ENCODE measurements around the gene ENDOV. TPM values are rescaled to one million over a fixed set of nuclear protein-coding genes. Genes with fewer than 3 reads are reported as not detected.

The ENDOV gene
- total RNA-seq, 2 donors from 2014 or later, result 27.3 to 46.7 TPM

DNA sequence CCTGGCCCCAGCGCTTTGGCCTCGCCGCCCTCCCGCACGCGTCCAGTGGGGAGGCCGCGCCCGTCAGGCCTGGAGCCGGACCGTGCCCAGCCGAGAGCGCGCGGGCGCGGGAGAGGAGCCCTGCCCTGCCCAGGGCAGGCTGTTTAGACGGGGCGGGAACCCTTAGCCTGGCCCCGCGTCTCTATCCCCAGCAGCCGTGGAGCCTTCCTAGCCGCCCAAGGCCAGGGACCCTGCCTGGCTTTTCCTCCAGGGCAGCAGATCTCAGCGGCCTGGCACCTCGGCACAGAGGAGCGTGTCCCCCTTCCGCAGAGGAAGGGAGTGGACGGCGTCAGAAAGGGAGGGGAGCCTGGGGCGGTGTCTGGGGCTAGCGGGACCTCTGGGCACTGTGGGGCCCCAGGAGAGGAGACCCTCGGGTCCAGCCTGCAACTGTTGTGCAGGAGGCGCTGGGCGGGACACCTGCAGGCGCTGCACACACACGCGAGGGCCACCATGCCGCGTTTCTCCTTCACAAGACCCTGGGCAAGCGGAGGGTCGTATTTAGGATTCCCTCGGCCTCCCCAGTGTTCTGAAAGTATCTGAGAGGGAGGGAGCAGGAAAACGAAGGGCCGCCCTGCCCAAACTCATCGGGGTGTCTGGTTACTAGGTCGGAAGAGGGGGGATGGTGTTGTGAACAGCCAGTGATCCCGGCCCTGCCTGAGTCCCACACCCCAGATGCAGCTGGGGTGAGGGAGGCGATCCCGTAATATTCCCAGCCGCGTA, 63.7 kb downstream of the ENDOV start:
- Histone ChIP-seq H3K4me1 (ENCODE audit: control insufficient read depth in 1 of 2, low read depth in 2 of 2) (peaks cover 43 to 49% of the 10 kb centered on the region in 2 donors), H3K27me3 (replicated peaks; ENCODE audit: insufficient read depth) (peaks cover 56% of the 10 kb centered on the region), H3K36me3 (no peaks in the 10 kb centered on the region), H3K9me3 (no peaks in the 10 kb centered on the region), H3K4me3 (peak overlapping the region; percentile 61), H3K27ac (no peak overlapping the region)
- ATAC-seq (ENCODE audit: insufficient number of reproducible peaks, low FRiP score, low read depth) (no peak), DNase-seq (ENCODE audit: low spot score) (no peak)
- TF ChIP-seq, protein P1, sequence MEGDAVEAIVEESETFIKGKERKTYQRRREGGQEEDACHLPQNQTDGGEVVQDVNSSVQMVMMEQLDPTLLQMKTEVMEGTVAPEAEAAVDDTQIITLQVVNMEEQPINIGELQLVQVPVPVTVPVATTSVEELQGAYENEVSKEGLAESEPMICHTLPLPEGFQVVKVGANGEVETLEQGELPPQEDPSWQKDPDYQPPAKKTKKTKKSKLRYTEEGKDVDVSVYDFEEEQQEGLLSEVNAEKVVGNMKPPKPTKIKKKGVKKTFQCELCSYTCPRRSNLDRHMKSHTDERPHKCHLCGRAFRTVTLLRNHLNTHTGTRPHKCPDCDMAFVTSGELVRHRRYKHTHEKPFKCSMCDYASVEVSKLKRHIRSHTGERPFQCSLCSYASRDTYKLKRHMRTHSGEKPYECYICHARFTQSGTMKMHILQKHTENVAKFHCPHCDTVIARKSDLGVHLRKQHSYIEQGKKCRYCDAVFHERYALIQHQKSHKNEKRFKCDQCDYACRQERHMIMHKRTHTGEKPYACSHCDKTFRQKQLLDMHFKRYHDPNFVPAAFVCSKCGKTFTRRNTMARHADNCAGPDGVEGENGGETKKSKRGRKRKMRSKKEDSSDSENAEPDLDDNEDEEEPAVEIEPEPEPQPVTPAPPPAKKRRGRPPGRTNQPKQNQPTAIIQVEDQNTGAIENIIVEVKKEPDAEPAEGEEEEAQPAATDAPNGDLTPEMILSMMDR (IDR thresholded peaks at IDR 0.05), result no peak

DNA sequence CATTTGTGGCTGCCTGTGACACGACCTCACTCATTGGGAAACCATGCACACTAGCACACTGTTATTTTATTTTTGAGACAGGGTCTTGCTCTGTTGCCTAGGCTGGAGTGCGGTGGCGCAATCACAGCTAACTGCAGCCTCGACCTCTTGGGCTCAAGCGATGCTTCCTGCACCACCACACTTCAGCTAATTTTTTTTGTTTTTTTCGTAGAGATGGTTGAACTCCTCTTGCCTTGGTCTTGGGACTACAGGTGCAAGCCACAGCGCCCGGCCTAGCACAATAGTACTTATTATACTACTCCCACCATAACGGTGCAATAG, 64.2 kb downstream of the ENDOV start:
- Histone ChIP-seq H3K4me3 (no peak overlapping the region), H3K9me3 (no peaks in the 10 kb centered on the region), H3K27ac (no peak overlapping the region), H3K27me3 (replicated peaks; ENCODE audit: insufficient read depth) (peaks cover 56% of the 10 kb centered on the region), H3K4me1 (ENCODE audit: control insufficient read depth in 1 of 2, low read depth in 2 of 2) (peaks cover 42 to 45% of the 10 kb centered on the region in 2 donors), H3K36me3 (no peaks in the 10 kb centered on the region)
- TF ChIP-seq, protein P1 (IDR thresholded peaks at IDR 0.05), result no peak
- ATAC-seq (ENCODE audit: insufficient number of reproducible peaks, low FRiP score, low read depth), result no peak
- DNase-seq (ENCODE audit: low spot score), result no peak

DNA sequence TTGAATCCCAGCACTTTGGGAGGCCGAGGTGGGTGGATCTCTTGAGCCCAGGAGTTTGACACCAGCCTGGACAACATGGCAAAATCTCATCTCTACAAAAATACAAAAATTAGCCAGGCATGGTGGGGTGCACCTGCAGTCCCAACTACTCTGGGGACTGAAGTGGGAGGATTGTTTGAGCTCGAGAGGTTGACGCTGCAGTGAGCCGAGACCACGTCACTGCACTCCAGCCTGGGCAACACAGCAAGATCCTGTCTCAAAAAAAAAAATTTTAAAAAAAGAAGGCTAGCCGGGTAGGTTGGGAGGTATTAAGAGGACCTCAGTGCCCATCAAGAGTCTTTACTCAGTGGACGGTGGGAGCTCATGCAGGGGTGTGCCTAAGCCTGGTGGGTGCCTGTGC, 65.3 kb downstream of the ENDOV start:
- no peaks in the 10 kb centered on the region for H3K36me3 ChIP-seq
- H3K4me1 ChIP-seq (ENCODE audit: control insufficient read depth in 1 of 2, low read depth in 2 of 2), result peaks cover 34% of the 10 kb centered on the region in 2 donors
- ATAC-seq (ENCODE audit: insufficient number of reproducible peaks, low FRiP score, low read depth), result no peak
- no peak overlapping the region for H3K4me3 ChIP-seq
- no peaks in the 10 kb centered on the region for H3K9me3 ChIP-seq
- no peak overlapping the region for H3K27ac ChIP-seq
- H3K27me3 ChIP-seq (replicated peaks; ENCODE audit: insufficient read depth), result peaks cover 56% of the 10 kb centered on the region
- TF ChIP-seq, protein P1 (IDR thresholded peaks at IDR 0.05), result no peak
- no peak for DNase-seq (ENCODE audit: low spot score)

DNA sequence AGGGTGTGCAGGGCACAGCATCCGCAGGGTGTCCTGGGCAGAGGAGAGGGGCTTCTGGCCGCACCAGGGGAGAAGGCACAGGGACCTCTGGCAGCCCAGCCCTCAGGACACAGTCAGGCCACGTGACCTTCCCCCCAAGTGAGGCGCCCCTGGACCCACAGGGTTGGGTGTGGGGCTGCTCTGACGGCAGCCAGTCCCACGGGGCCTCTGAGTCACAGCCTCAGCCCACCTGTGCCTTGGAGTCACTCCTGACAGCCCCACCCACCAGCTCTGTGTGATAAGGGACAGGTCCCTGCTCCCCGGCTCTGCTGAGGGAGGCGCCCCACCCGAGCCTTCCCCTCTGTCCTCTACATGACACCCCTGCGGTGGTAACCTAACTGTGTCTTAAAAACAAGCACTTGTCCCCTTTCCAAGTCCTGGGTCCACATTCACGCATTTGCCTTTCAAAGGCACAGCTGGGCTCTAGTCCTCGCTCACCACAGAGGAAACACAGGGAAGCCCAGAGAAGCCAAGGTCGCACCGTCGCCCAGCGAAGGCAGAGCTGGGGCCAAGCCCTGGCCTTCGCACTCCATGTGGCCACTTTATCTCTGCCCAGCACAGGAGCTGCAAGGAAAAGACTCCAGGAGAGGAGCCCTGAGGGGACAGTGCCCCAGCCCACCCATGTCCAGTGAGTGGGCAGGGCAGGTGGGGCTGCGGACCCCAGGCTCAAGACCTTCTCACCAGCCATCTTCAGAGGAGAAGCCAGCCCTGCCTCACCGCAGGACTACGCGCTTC, 66.5 kb downstream of the ENDOV start:
- TF ChIP-seq, protein P1 (IDR thresholded peaks at IDR 0.05), result no peak
- Histone ChIP-seq H3K9me3 (no peaks in the 10 kb centered on the region), H3K4me3 (no peak overlapping the region), H3K27ac (no peak overlapping the region), H3K36me3 (no peaks in the 10 kb centered on the region), H3K4me1 (ENCODE audit: control insufficient read depth in 1 of 2, low read depth in 2 of 2) (peaks cover 24% of the 10 kb centered on the region in 2 donors), H3K27me3 (replicated peaks; ENCODE audit: insufficient read depth) (peaks cover 56% of the 10 kb centered on the region)
- ATAC-seq (ENCODE audit: insufficient number of reproducible peaks, low FRiP score, low read depth) (no peak), DNase-seq (ENCODE audit: low spot score) (no peak)

DNA sequence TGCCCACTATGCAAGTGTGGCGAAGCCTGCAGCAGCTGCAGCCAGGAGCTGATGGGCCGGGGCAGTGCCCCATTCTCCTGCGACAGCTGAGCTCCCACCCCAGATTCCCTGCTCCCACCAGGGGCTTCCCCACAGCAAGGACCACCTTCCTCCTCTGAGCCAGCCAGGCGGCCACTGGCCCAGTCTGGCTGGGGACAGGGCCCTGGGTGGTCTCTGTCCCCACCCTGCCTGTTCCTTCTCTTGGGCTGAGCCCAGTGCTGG, 67.0 kb downstream of the ENDOV start:
- H3K36me3 ChIP-seq, result no peaks in the 10 kb centered on the region
- DNase-seq (ENCODE audit: low spot score) (no peak), ATAC-seq (ENCODE audit: insufficient number of reproducible peaks, low FRiP score, low read depth) (no peak)
- no peak overlapping the region for H3K27ac ChIP-seq
- H3K27me3 ChIP-seq (replicated peaks; ENCODE audit: insufficient read depth), result peaks cover 51% of the 10 kb centered on the region
- TF ChIP-seq, protein P1 (IDR thresholded peaks at IDR 0.05), result no peak
- peaks cover 19 to 20% of the 10 kb centered on the region in 2 donors for H3K4me1 ChIP-seq (ENCODE audit: control insufficient read depth in 1 of 2, low read depth in 2 of 2)
- H3K9me3 ChIP-seq, result no peaks in the 10 kb centered on the region
- no peak overlapping the region for H3K4me3 ChIP-seq

Measured in thoracic aorta (tissue), 2 donors.